Peyer's patch (tissue), 4 donors: ENCODE data around the gene MMP24.

ENCODE experiments used
- POLR2A ChIP-seq, 2 donors: fragments of 450-650 bp; IDR thresholded peaks; one replicate each; pipeline ENCODE4 v1.5.1; 2017; ENCODE audit warnings: antibody characterized with exemption in 2 of 2, mild to moderate bottlenecking in 2 of 2, moderate library complexity in 2 of 2
- TF ChIP-seq, protein P1 (sequence below), 6 experiments: fragments of 450-650 bp in 4 of 6; fragments of 200-600 bp in 2 of 6; sonication (generic) in 1 of 6; IDR thresholded peaks; one replicate each; pipeline ENCODE4 v1.5.1; 2017 to 2019; ENCODE audit warnings: antibody characterized with exemption in 6 of 6, mild to moderate bottlenecking in 3 of 6, moderate library complexity in 1 of 6

DNA sequence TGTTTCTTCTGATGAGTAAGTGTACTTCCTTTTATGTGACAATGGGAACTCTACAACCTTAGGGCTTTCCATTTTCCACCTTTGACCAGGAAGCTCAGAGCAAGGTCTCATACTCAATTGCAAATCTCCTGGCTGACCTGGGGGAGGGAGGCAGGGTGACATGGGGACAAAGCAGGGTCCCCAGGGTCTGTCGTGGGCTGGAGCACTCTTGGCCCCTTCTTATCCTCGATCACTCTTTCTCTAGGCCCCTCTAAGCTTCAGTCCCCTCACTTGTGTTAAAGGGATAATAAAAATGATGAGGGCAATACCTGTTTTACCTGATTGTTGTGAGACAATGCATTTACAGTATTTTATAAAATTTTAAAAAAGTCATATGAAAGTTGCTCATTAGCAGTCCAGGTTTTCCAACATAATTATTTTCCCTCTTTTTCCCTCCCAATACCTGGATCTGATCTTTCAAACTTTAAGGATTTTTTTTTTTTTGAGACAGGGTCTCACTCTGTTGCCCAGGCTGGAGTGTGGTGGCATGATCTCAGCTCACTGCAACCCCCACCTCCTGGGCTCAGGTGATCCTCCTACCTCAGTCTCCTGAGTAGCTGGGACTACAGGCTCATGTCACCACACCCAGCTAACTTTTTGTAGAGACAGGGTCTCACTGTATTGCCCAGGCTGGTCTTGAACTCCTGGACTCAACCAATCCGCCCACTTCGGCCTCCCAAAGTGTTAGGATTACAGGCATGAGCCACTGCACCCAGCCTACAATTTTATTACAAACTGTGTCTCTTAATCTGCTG lies 74.2 kb downstream of the MMP24 start:
- TF ChIP-seq, protein P1, sequence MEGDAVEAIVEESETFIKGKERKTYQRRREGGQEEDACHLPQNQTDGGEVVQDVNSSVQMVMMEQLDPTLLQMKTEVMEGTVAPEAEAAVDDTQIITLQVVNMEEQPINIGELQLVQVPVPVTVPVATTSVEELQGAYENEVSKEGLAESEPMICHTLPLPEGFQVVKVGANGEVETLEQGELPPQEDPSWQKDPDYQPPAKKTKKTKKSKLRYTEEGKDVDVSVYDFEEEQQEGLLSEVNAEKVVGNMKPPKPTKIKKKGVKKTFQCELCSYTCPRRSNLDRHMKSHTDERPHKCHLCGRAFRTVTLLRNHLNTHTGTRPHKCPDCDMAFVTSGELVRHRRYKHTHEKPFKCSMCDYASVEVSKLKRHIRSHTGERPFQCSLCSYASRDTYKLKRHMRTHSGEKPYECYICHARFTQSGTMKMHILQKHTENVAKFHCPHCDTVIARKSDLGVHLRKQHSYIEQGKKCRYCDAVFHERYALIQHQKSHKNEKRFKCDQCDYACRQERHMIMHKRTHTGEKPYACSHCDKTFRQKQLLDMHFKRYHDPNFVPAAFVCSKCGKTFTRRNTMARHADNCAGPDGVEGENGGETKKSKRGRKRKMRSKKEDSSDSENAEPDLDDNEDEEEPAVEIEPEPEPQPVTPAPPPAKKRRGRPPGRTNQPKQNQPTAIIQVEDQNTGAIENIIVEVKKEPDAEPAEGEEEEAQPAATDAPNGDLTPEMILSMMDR (IDR thresholded peaks at IDR 0.05), result no peak
- TF ChIP-seq POLR2A (IDR thresholded peaks at IDR 0.05), result no peak
